H1 (cell line): ENCODE data around the gene BBIP1. TPM values are rescaled to one million over a fixed set of nuclear protein-coding genes. Genes with fewer than 3 reads are reported as not detected.
A peak's percentile ranks its signal among the peaks of the same experiment; 100 is the strongest.

Source experiments
- CTCF ChIA-PET: fragments of 300-600 bp; sonication (Branson Sonifier 250); formaldehyde crosslinking; loops from one replicate; lab custom pipeline; 2021; ENCODE audit not compliant: partially characterized antibody; lab: Charles Lee
- POLR2A ChIA-PET: fragments of 300-600 bp; sonication (Branson Sonifier 250); formaldehyde crosslinking; loops from one replicate; lab custom pipeline; 2021; ENCODE audit warnings: inconsistent platforms; ENCODE audit not compliant: partially characterized antibody; lab: Charles Lee
- DNase-seq, 2 experiments: peaks; one replicate each; pipeline versions ENCODE4 v3.0.0 to v3.0.0-alpha.2; 2010 to 2022; ENCODE audit warnings: low spot score in 2 of 2, low read depth in 1 of 2, mixed read lengths in 1 of 2
- FAIRE-seq: peaks from 2 replicates; lab custom pipeline; 2011; peaks lifted over from hg19 to GRCh38; lab: Jason Lieb, UNC
- H2AFZ ChIP-seq: 2 replicates; pipeline ENCODE4 v1.8.1; 2012; ENCODE audit warnings: low read length, inconsistent platforms
- H2AK5ac ChIP-seq: 2 replicates; pipeline ENCODE4 v1.6.1; 2013; ENCODE audit warnings: low read depth, low read length
- H2BK120ac ChIP-seq: replicated peaks from 2 replicates; pipeline ENCODE3; 2013; ENCODE audit warnings: low read depth, low read length, inconsistent platforms
- H2BK12ac ChIP-seq: 2 replicates; pipeline ENCODE4 v1.6.1; 2013; ENCODE audit warnings: low read depth, low read length
- H2BK15ac ChIP-seq: 2 replicates; pipeline ENCODE4 v1.6.1; 2013; ENCODE audit warnings: low read length
- H2BK20ac ChIP-seq: 2 replicates; pipeline ENCODE4 v1.6.1; 2013; ENCODE audit warnings: low read length
- H2BK5ac ChIP-seq: 2 replicates; pipeline ENCODE4 v1.6.1; 2013; ENCODE audit warnings: low read depth, low read length
- H3K14ac ChIP-seq: 2 replicates; pipeline ENCODE4 v1.6.1; 2013; ENCODE audit warnings: inconsistent platforms; ENCODE audit not compliant: insufficient read length
- H3K18ac ChIP-seq: 2 replicates; pipeline ENCODE4 v1.6.1; 2013; ENCODE audit warnings: low read length; ENCODE audit errors: extremely low read depth
- H3K23ac ChIP-seq: 2 replicates; pipeline ENCODE4 v1.6.1; 2013; ENCODE audit warnings: inconsistent platforms; ENCODE audit not compliant: insufficient read length
- H3K23me2 ChIP-seq: 2 replicates; pipeline ENCODE4 v1.6.1; 2013; ENCODE audit warnings: low read depth, low read length
- H3K27ac ChIP-seq: 2 replicates; pipeline ENCODE4 v1.6.1; 2011; ENCODE audit warnings: low read depth, low read length, inconsistent platforms
- H3K27me3 ChIP-seq, 4 experiments: replicated peaks in 1 of 4; 1 replicate in 1 of 4; 2 replicates in 3 of 4; pipeline versions ENCODE4 v1.6.1 to v1.8.1; 2011 to 2013; ENCODE audit warnings: low read length in 3 of 4, mild to moderate bottlenecking in 3 of 4, inconsistent platforms in 2 of 4, mixed read lengths in 2 of 4, moderate library complexity in 1 of 4; ENCODE audit not compliant: control insufficient read depth in 3 of 4, insufficient read depth in 3 of 4; ENCODE audit errors: extremely low read depth in 1 of 4
- H3K36me3 ChIP-seq, 4 experiments: 2 replicates each; pipeline versions ENCODE4 v1.6.1 to v1.8.1; 2011 to 2013; ENCODE audit warnings: mild to moderate bottlenecking in 4 of 4, low read length in 3 of 4, moderate library complexity in 2 of 4, control low read depth in 1 of 4, inconsistent platforms in 1 of 4; ENCODE audit not compliant: insufficient read depth in 4 of 4, control insufficient read depth in 2 of 4
- H3K4ac ChIP-seq: replicated peaks from 2 replicates; pipeline ENCODE3; 2013; ENCODE audit warnings: low read length, low read depth, mixed read lengths, inconsistent platforms; ENCODE audit not compliant: insufficient read length
- H3K4me1 ChIP-seq, 4 experiments: replicated peaks in 1 of 4; 1 replicate in 1 of 4; 2 replicates in 3 of 4; pipeline versions ENCODE4 v1.6.1 to v1.8.1; 2011 to 2013; ENCODE audit warnings: low read length in 3 of 4, inconsistent platforms in 2 of 4, mixed read lengths in 1 of 4; ENCODE audit not compliant: insufficient read depth in 4 of 4, control insufficient read depth in 3 of 4
- H3K4me2 ChIP-seq, 2 experiments: 2 replicates each; pipeline versions ENCODE4 v1.6.1 to v1.8.1; 2011 to 2013; ENCODE audit warnings: low read depth in 2 of 2, low read length in 2 of 2, control low read depth in 1 of 2, inconsistent platforms in 1 of 2, mild to moderate bottlenecking in 1 of 2; ENCODE audit not compliant: insufficient read depth in 1 of 2
- H3K4me3 ChIP-seq, 4 experiments: fragments of 200-600, 300-600 bp in 1 of 4; sonication (generic), shearing (Covaris generic), sonication (Bioruptor Twin) in 1 of 4; 2 replicates each; pipeline versions ENCODE4 v1.5.1 to v1.8.1; 2011 to 2016; ENCODE audit warnings: low read length in 4 of 4, low read depth in 3 of 4, control low read depth in 2 of 4, inconsistent platforms in 2 of 4, mild to moderate bottlenecking in 2 of 4, mixed read lengths in 1 of 4, moderate library complexity in 1 of 4; ENCODE audit not compliant: insufficient read depth in 2 of 4; ENCODE audit errors: extremely low read depth in 1 of 4
- H3K56ac ChIP-seq: replicated peaks from 2 replicates; pipeline ENCODE3; 2013; ENCODE audit warnings: low read depth, mild to moderate bottlenecking, mixed read lengths, low read length, inconsistent platforms; ENCODE audit not compliant: insufficient read length
- H3K79me1 ChIP-seq: 2 replicates; pipeline ENCODE4 v1.6.1; 2013; ENCODE audit warnings: low read depth, low read length, control low read depth
- H3K79me2 ChIP-seq, 2 experiments: 2 replicates each; pipeline versions ENCODE4 v1.6.1 to v1.8.1; 2012 to 2013; ENCODE audit warnings: low read length in 2 of 2, mild to moderate bottlenecking in 2 of 2, inconsistent platforms in 1 of 2; ENCODE audit not compliant: insufficient read depth in 2 of 2, control insufficient read depth in 1 of 2
- H3K9ac ChIP-seq, 4 experiments: replicated peaks in 1 of 4; 1 replicate in 1 of 4; 2 replicates in 3 of 4; pipeline versions ENCODE4 v1.6.1 to v1.8.1; 2011 to 2013; ENCODE audit warnings: low read depth in 3 of 4, low read length in 3 of 4, control low read depth in 2 of 4, mild to moderate bottlenecking in 2 of 4, moderate library complexity in 2 of 4, inconsistent platforms in 1 of 4; ENCODE audit errors: extremely low read depth in 1 of 4
- H3K9me3 ChIP-seq, 2 experiments: 2 replicates each; pipeline versions ENCODE4 v1.6.1 to v1.8.1; 2012 to 2013; ENCODE audit warnings: mild to moderate bottlenecking in 2 of 2, moderate library complexity in 2 of 2, control low read depth in 1 of 2, inconsistent platforms in 1 of 2, low read depth in 1 of 2, low read length in 1 of 2, mixed read lengths in 1 of 2; ENCODE audit not compliant: insufficient read depth in 2 of 2
- H4K20me1 ChIP-seq, 2 experiments: replicated peaks in 1 of 2; 2 replicates each; pipeline versions ENCODE3 to v1.8.1; 2011 to 2013; ENCODE audit warnings: inconsistent platforms in 2 of 2, low read length in 2 of 2, mild to moderate bottlenecking in 1 of 2; ENCODE audit not compliant: insufficient read depth in 2 of 2, control insufficient read depth in 1 of 2
- H4K5ac ChIP-seq: 2 replicates; pipeline ENCODE4 v1.6.1; 2013; ENCODE audit warnings: low read length, low read depth, mixed read lengths, inconsistent platforms; ENCODE audit not compliant: insufficient read length
- H4K8ac ChIP-seq: 2 replicates; pipeline ENCODE4 v1.8.0; 2013; ENCODE audit warnings: mild to moderate bottlenecking, moderate library complexity, low read length, inconsistent platforms; ENCODE audit not compliant: insufficient read depth; ENCODE audit errors: extremely low read depth
- H4K91ac ChIP-seq: replicated peaks from 2 replicates; pipeline ENCODE3; 2013; ENCODE audit warnings: low read length, mixed read lengths, inconsistent platforms; ENCODE audit not compliant: insufficient read length
- CBX5 ChIP-seq: fragments of 300-800, 300-1000 bp; sonication (generic); IDR thresholded peaks from 2 replicates; pipeline ENCODE4 v1.7.1; 2016; ENCODE audit warnings: antibody characterized with exemption, low read length, low read depth
- CREB1 ChIP-seq: IDR thresholded peaks from 2 replicates; pipeline ENCODE4 v1.6.1; 2012; ENCODE audit warnings: inconsistent platforms
- EGR1 ChIP-seq: IDR thresholded peaks from 2 replicates; pipeline ENCODE4 v1.6.1; 2011; ENCODE audit warnings: low read depth, low read length, borderline replicate concordance
- EZH2 ChIP-seq: fragments of 200-600 bp; sonication (generic); IDR thresholded peaks from 2 replicates; pipeline ENCODE4 v1.7.1; 2012; ENCODE audit warnings: low read depth, mild to moderate bottlenecking, moderate library complexity, low read length, inconsistent platforms; ENCODE audit not compliant: severe bottlenecking
- HDAC2 ChIP-seq, 2 experiments: fragments of 300-600 bp in 1 of 2; sonication (generic) in 1 of 2; IDR thresholded peaks; 2 replicates each; pipeline ENCODE4 v1.6.1; 2011 to 2012; ENCODE audit warnings: low read depth in 2 of 2, low read length in 2 of 2, mild to moderate bottlenecking in 2 of 2, moderate library complexity in 2 of 2, borderline replicate concordance in 1 of 2, inconsistent platforms in 1 of 2
- JUN ChIP-seq: IDR thresholded peaks from 2 replicates; pipeline ENCODE4 v1.6.1; 2011; ENCODE audit warnings: low read depth, mild to moderate bottlenecking, improper control_type of control experiment, low read length
- NANOG ChIP-seq: IDR thresholded peaks from 2 replicates; pipeline ENCODE4 v1.6.1; 2011; ENCODE audit warnings: low read length, low read depth, mild to moderate bottlenecking, inconsistent platforms; ENCODE audit not compliant: insufficient read depth, poor library complexity, severe bottlenecking
- RBBP5 ChIP-seq: IDR thresholded peaks from 2 replicates; pipeline ENCODE4 v1.7.1; 2012; ENCODE audit warnings: low read depth, mild to moderate bottlenecking, inconsistent platforms, low read length, moderate library complexity, borderline replicate concordance
- SP1 ChIP-seq: IDR thresholded peaks from 2 replicates; pipeline ENCODE4 v1.6.1; 2011; ENCODE audit warnings: low read depth, low read length
- TAF1 ChIP-seq: IDR thresholded peaks from 2 replicates; pipeline ENCODE4 v1.6.1; 2011; ENCODE audit warnings: mild to moderate bottlenecking, low read depth, low read length
- TCF12 ChIP-seq: IDR thresholded peaks from 2 replicates; pipeline ENCODE4 v1.6.1; 2011; ENCODE audit warnings: low read depth, mild to moderate bottlenecking, low read length
- WGBS, 2 experiments: shearing (Covaris generic) in 1 of 2; methylation state at CpG; one replicate each; pipeline versions ENCODE4 v1.1.6 to v1.1.7; 2013 to 2015; ENCODE audit warnings: low lambda C conversion rate in 2 of 2, mixed read lengths in 2 of 2, inconsistent platforms in 1 of 2, low coverage in 1 of 2, missing lambda C conversion rate in 1 of 2; ENCODE audit not compliant: insufficient replicate concordance in 2 of 2, insufficient coverage in 1 of 2, insufficient read length in 1 of 2; ENCODE audit errors: extremely low coverage in 1 of 2, missing lambda C conversion rate in 1 of 2; 5-methylcytosine and 5-hydroxymethylcytosine counted together
- polyA plus RNA-seq, 7 experiments: library from polyadenylated mRNA; depleted of rRNA in 3 of 7; stranded (reverse) in 5 of 7; unstranded in 2 of 7; fragments of >200 nt in 5 of 7; fragments of 200-250 nt in 2 of 7; gene quantifications; 1 replicate in 5 of 7; 2 replicates in 1 of 7; 4 replicates in 1 of 7; pipeline versions ENCODE4 v1.2.1 to v1.2.3, GENCODE V29; 2011 to 2013; ENCODE audit warnings: missing spikeins in 2 of 7, mixed read lengths in 2 of 7
- total RNA-seq: library from RNA; stranded (reverse); fragmentation: NEBNext Ultra II Directional; extraction: Animal tissue kit (Norgen Biotek cat#: 25700); gene quantifications from 2 replicates; pipeline ENCODE4 v1.2.1, GENCODE V29; 2021

Gene BBIP1
- total and polyA plus RNA-seq, 2 of the 8 experiments (the other 6 are each of a cell fraction or from before 2014, with no cell fraction given): 8.8 to 19.6 TPM

DNA sequence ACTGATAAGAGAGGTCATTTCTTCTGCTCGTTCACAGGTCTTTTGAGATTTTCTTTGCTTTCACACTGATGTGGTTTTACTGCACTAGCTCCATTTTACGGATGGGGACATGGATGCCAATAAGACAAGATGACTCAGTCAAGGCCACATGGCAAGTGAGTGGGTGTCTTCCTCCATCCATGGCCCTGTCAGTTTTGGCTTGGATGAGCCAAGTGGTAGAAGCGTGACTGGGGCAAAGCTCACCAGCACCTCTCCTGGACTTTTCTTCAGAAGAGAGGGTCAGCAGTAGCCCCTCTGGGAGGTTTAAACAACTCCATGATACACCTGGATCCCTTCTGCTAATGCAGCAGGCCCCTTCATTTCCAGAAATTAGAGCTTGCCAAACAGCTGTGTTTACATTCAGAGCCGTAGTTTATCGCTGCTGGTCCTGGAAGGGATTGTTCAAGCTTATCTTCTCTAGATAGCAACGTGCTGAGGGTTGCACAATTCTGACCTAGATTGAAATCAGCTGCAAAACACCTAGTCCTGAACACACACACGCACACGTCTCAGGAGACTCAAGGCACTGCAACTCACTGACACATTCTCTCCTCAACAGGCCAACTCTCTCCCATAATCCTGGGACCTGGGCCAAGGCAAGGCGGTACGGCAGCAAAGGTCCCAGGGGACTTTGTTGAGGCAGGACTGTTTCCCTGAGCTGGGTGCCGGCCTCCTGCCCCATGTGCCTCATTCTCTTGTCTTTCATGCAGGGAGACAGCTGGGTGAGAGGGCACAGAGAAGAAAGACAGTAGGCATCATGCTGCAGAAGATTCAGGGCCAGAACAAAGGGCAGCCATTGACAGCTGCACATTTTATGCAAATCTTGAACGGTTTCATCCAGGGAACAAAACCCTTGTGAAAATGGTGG, 61.5 kb downstream of the BBIP1 start:
- H3K79me1 ChIP-seq: no peaks in the 10 kb centered on the region
- ChIA-PET POLR2A (interaction anchor here (0.8 kb wide), 1 partner anchor 14 kb away, joined by 4 read pairs; the partner anchor contains the start of gene PDCD4), CTCF (interaction anchor here (0.7 to 1.3 kb wide), 7 partner anchors 10 to 177 kb away, joined by 3 to 6 read pairs (median 3); no protein-coding TSS in a partner anchor)
- H4K91ac ChIP-seq: no peak overlapping the region
- H2BK15ac ChIP-seq: no peak overlapping the region
- no peak overlapping the region for H3K4me3 ChIP-seq
- H3K79me2 ChIP-seq: no peaks in the 10 kb centered on the region
- H3K4ac ChIP-seq: no peak overlapping the region
- H3K4me2 ChIP-seq: no peak overlapping the region
- no peak overlapping the region for H3K56ac ChIP-seq
- no peaks in the 10 kb centered on the region for H3K4me1 ChIP-seq
- no peak overlapping the region for H4K8ac ChIP-seq
- peak in 1 of 2 experiments; percentile 35 for DNase-seq
- FAIRE-seq: no peak
- TF ChIP-seq EGR1: no peak
- no peak for TF ChIP-seq CBX5
- no peak for TF ChIP-seq CREB1
- TF ChIP-seq HDAC2 (IDR thresholded peaks at IDR 0.05; ENCODE audit: borderline replicate concordance in 1 of 2, low read depth in 2 of 2, low read length in 2 of 2): no peak
- TF ChIP-seq RBBP5: no peak
- TF ChIP-seq TCF12: no peak
- TF ChIP-seq JUN: no peak
- no peak for TF ChIP-seq SP1
- no peak for TF ChIP-seq EZH2
- TF ChIP-seq NANOG: no peak
- no peak for TF ChIP-seq TAF1
- no peak overlapping the region for H2AFZ ChIP-seq
- H2BK120ac ChIP-seq: no peak overlapping the region
- H3K23ac ChIP-seq: no peak overlapping the region
- H3K27me3 ChIP-seq: no peaks in the 10 kb centered on the region
- H2BK20ac ChIP-seq: no peak overlapping the region
- no peaks in the 10 kb centered on the region; the same call in 1 of the 2 replicates for H3K23me2 ChIP-seq
- H3K9me3 ChIP-seq: no peaks in the 10 kb centered on the region
- H2BK5ac ChIP-seq: no peak overlapping the region
- H3K36me3 ChIP-seq: no peaks in the 10 kb centered on the region; a peak in 1 of 8 replicates
- no peak overlapping the region for H3K18ac ChIP-seq
- H4K5ac ChIP-seq: no peak overlapping the region
- H2BK12ac ChIP-seq: no peak overlapping the region
- H3K14ac ChIP-seq: no peak overlapping the region
- WGBS, 2 experiments: 85% methylated on average over 12 of the region's 12 CpGs; no CpG with 5 or more reads in 1 of the 2 experiments
- no peak overlapping the region for H3K9ac ChIP-seq
- no peak overlapping the region for H2AK5ac ChIP-seq
- no peaks in the 10 kb centered on the region for H4K20me1 ChIP-seq
- H3K27ac ChIP-seq: no peak overlapping the region
